Measurements from ENCODE around the gene RHBDL2.

- no peak for TF ChIP-seq CTCF (IDR thresholded peaks at IDR 0.05; ENCODE audit: low read depth, low read length, missing input control)
- TF ChIP-seq RXRA (IDR thresholded peaks at IDR 0.05): no peak
- TF ChIP-seq YY1 (IDR thresholded peaks at IDR 0.05): no peak
- TF ChIP-seq MAX (IDR thresholded peaks at IDR 0.05): no peak
Observed at GRCh38 chr1:38989979-38990378, 48.3 kb upstream of the RHBDL2 start.
